Measurements from ENCODE around the gene LDHD.

GRCh38 chr16:75062135-75062975 lies 54.2 kb downstream of the LDHD start:
- TF ChIP-seq SLC30A9 (CRISPR knock-in tag; IDR thresholded peaks at IDR 0.05) (no peak), ZNF398 (CRISPR knock-in tag; IDR thresholded peaks at IDR 0.05) (no peak), CTCF (IDR thresholded peaks at IDR 0.05 in 2 of 3, conservative IDR thresholded peaks at IDR 0.05 in 1 of 3; ENCODE audit: insufficient read depth in 2 of 3, low read depth in 1 of 3, low read length in 3 of 3) (peak; percentile 55 to 63 (median 60)), FUS (optimal IDR thresholded peaks at IDR 0.05; ENCODE audit: low read depth, low read length) (no peak)
